HCT116 (cell line): ENCODE data around the gene MGA. TPM values are rescaled to one million over a fixed set of nuclear protein-coding genes. Genes with fewer than 3 reads are reported as not detected.

Experiments
- ATAC-seq: fragments of 200-7000 bp; cut with Tn5 transposase; 2 replicates; pipeline ENCODE4 v1.9.1; 2020; ENCODE audit warnings: mild to moderate bottlenecking, moderate library complexity
- BruUV-seq: library from RNA; stranded (reverse); fragments of 400-500 nt; replicated peaks from 2 replicates; lab custom pipeline; 2021; lab: Mats Ljungman, UMichigan
- CTCF ChIA-PET: fragments of 300-600 bp; sonication (Branson Sonifier 250); formaldehyde crosslinking; loops from one replicate; lab custom pipeline; 2021; ENCODE audit warnings: antibody characterized with exemption; lab: Charles Lee
- POLR2A ChIA-PET: fragments of 300-600, 350-600 bp; sonication (Branson Sonifier 250); formaldehyde crosslinking; loops from one replicate; lab custom pipeline; 2021; ENCODE audit warnings: antibody characterized with exemption; lab: Charles Lee
- RAD21 ChIA-PET, 2 experiments: fragments of 300-600 bp; sonication (Branson Sonifier 250); formaldehyde crosslinking; loops; one replicate each; lab custom pipeline; 2023; ENCODE audit warnings: low total read pairs in 2 of 2; ENCODE audit not compliant: uncharacterized antibody in 2 of 2, unreplicated experiment in 2 of 2, low non-redundant PET in 1 of 2; lab: Charles Lee
- DNase-seq: peaks from one replicate; pipeline ENCODE4 v3.0.0-alpha.2; 2010; ENCODE audit warnings: low read depth, low spot score
- H2AFZ ChIP-seq: fragments of 200-600 bp; shearing (Covaris generic), sonication (generic); 2 replicates; pipeline ENCODE4 v1.6.1; 2017; ENCODE audit warnings: low read depth, mixed run types, mixed read lengths, antibody characterized with exemption, low read length; ENCODE audit not compliant: poor library complexity, severe bottlenecking
- H3K27ac ChIP-seq: 2 replicates; pipeline ENCODE4 v1.5.1; 2012; ENCODE audit warnings: low read depth, low read length
- H3K27me3 ChIP-seq: fragments of 200-600 bp; sonication (generic); 2 replicates; pipeline ENCODE4 v1.6.1; 2016; ENCODE audit warnings: mixed run types, low read length, mixed read lengths; ENCODE audit not compliant: insufficient read depth
- H3K36me3 ChIP-seq, 2 experiments: fragments of 200-500 bp in 1 of 2; fragments of 200-600 bp in 1 of 2; sonication (Bioruptor generic) in 1 of 2; sonication (generic) in 1 of 2; 2 replicates each; pipeline versions ENCODE4 v1.5.1 to v1.6.1; 2014 to 2016; ENCODE audit warnings: low read length in 2 of 2, inconsistent platforms in 1 of 2, mixed read lengths in 1 of 2, mixed run types in 1 of 2; ENCODE audit not compliant: insufficient read depth in 2 of 2, control insufficient read depth in 1 of 2
- H3K4me1 ChIP-seq, 2 experiments: fragments of 200-600 bp in 1 of 2; sonication (generic) in 1 of 2; 2 replicates each; pipeline versions ENCODE4 v1.5.1 to v1.6.1; 2012 to 2017; ENCODE audit warnings: low read length in 2 of 2, inconsistent platforms in 1 of 2, mild to moderate bottlenecking in 1 of 2, mixed read lengths in 1 of 2, mixed run types in 1 of 2, moderate library complexity in 1 of 2; ENCODE audit not compliant: insufficient read depth in 2 of 2, control insufficient read depth in 1 of 2
- H3K4me2 ChIP-seq: fragments of 200-600 bp; sonication (generic); 2 replicates; pipeline ENCODE4 v1.6.1; 2017; ENCODE audit warnings: mixed run types, low read length, mixed read lengths
- H3K4me3 ChIP-seq, 2 experiments: fragments of 200-600 bp in 1 of 2; sonication (generic) in 1 of 2; replicated peaks in 1 of 2; 2 replicates each; pipeline ENCODE4 v1.5.1; 2011 to 2016; ENCODE audit warnings: low read length in 2 of 2, control low read depth in 1 of 2, low read depth in 1 of 2, mild to moderate bottlenecking in 1 of 2, mixed read lengths in 1 of 2, mixed run types in 1 of 2
- H3K79me2 ChIP-seq: fragments of 200-600 bp; sonication (generic); 2 replicates; pipeline ENCODE4 v1.6.1; 2017; ENCODE audit warnings: mild to moderate bottlenecking, mixed run types, low read length, moderate library complexity, mixed read lengths; ENCODE audit not compliant: insufficient read depth
- H3K9ac ChIP-seq: fragments of 200-600 bp; sonication (generic); 2 replicates; pipeline ENCODE4 v1.6.1; 2016; ENCODE audit warnings: low read length, mixed read lengths
- H3K9me2 ChIP-seq: fragments of 200-600 bp; sonication (generic), shearing (Covaris generic); 2 replicates; pipeline ENCODE4 v1.6.1; 2017; ENCODE audit warnings: mixed run types, mild to moderate bottlenecking, moderate library complexity; ENCODE audit not compliant: insufficient read depth
- H3K9me3 ChIP-seq, 2 experiments: fragments of 200-500 bp in 1 of 2; fragments of 200-600 bp in 1 of 2; sonication (Bioruptor generic) in 1 of 2; sonication (generic) in 1 of 2; 2 replicates each; pipeline ENCODE4 v1.6.1; 2014 to 2017; ENCODE audit warnings: low read length in 2 of 2, mixed read lengths in 2 of 2, inconsistent platforms in 1 of 2, low read depth in 1 of 2, mild to moderate bottlenecking in 1 of 2, mixed run types in 1 of 2, moderate library complexity in 1 of 2; ENCODE audit not compliant: control insufficient read depth in 1 of 2, insufficient read depth in 1 of 2
- H4K20me1 ChIP-seq: fragments of 200-600 bp; sonication (generic), shearing (Covaris generic); 2 replicates; pipeline ENCODE4 v1.6.1; 2017; ENCODE audit warnings: mixed run types, mild to moderate bottlenecking, moderate library complexity; ENCODE audit not compliant: insufficient read depth
- CBX3 ChIP-seq: IDR thresholded peaks from 2 replicates; pipeline ENCODE4 v1.6.1; 2012; ENCODE audit warnings: low read depth
- CEBPB ChIP-seq: IDR thresholded peaks from 2 replicates; pipeline ENCODE4 v1.6.1; 2012; ENCODE audit warnings: low read depth
- CTCF ChIP-seq, 3 experiments: fragments of 200-600 bp in 1 of 3; sonication (generic) in 1 of 3; IDR thresholded peaks in 2 of 3; conservative IDR thresholded peaks in 1 of 3; 2 replicates each; pipeline ENCODE4 v1.5.1; 2012 to 2017; ENCODE audit warnings: low read depth in 2 of 3, low read length in 2 of 3, antibody characterized with exemption in 1 of 3, borderline replicate concordance in 1 of 3, control low read depth in 1 of 3, mild to moderate bottlenecking in 1 of 3, mixed read lengths in 1 of 3, mixed run types in 1 of 3, moderate library complexity in 1 of 3; ENCODE audit not compliant: insufficient read depth in 1 of 3
- EGR1 ChIP-seq: IDR thresholded peaks from 2 replicates; pipeline ENCODE4 v1.6.1; 2012; ENCODE audit warnings: low read depth
- ELF1 ChIP-seq: IDR thresholded peaks from 2 replicates; pipeline ENCODE4 v1.6.1; 2012; ENCODE audit warnings: low read depth, borderline replicate concordance
- EZH2phosphoT487 ChIP-seq: fragments of 200-600 bp; IDR thresholded peaks from 2 replicates; pipeline ENCODE4 v1.6.1; 2018; ENCODE audit warnings: antibody characterized with exemption, borderline replicate concordance
- FOSL1 ChIP-seq: IDR thresholded peaks from 2 replicates; pipeline ENCODE4 v1.6.1; 2012; ENCODE audit warnings: low read depth
- POLR2AphosphoS5 ChIP-seq: IDR thresholded peaks from 2 replicates; pipeline ENCODE4 v1.6.1; 2011; ENCODE audit warnings: mild to moderate bottlenecking, low read depth, low read length, moderate library complexity
- RAD21 ChIP-seq: IDR thresholded peaks from 2 replicates; pipeline ENCODE4 v1.6.1; 2012; ENCODE audit warnings: low read depth, mild to moderate bottlenecking
- SP1 ChIP-seq: IDR thresholded peaks from 2 replicates; pipeline ENCODE4 v1.6.1; 2012; ENCODE audit warnings: low read depth
- SRF ChIP-seq: IDR thresholded peaks from 2 replicates; pipeline ENCODE4 v1.6.1; 2012; ENCODE audit warnings: low read depth
- YY1 ChIP-seq: IDR thresholded peaks from 2 replicates; pipeline ENCODE4 v1.6.1; 2011; ENCODE audit warnings: low read length, low read depth, moderate library complexity, mild to moderate bottlenecking; ENCODE audit not compliant: insufficient replicate concordance; ENCODE audit errors: extremely low read depth
- ZBTB33 ChIP-seq: IDR thresholded peaks from 2 replicates; pipeline ENCODE4 v1.6.1; 2011; ENCODE audit warnings: mild to moderate bottlenecking, low read length, moderate library complexity; ENCODE audit not compliant: insufficient replicate concordance; ENCODE audit errors: extremely low read depth
- intact Hi-C: fragments of 100-400 bp; cut with micrococcal nuclease; formaldehyde crosslinking; loops from 2 replicates; pipeline ENCODE4 v1.10.0; 2022
- total RNA-seq: library from RNA; stranded (reverse); gene quantifications from one replicate; pipeline ENCODE4 v1.2.1, GENCODE V29; 2021; ENCODE audit not compliant: unreplicated experiment
- TF ChIP-seq, protein P1 (sequence below): IDR thresholded peaks from 2 replicates; pipeline ENCODE4 v1.6.1; 2012

Gene MGA
- total RNA-seq, 1 experiment from 2014 or later: 28.9 TPM

GRCh38 chr15:41650806-41651205, 9.4 kb upstream of the MGA start:
- CTCF ChIA-PET: no interaction called here
- DNase-seq (no peak), ATAC-seq (no peak)
- H3K4me3 ChIP-seq: no peak overlapping the region
- no peaks in the 10 kb centered on the region for H3K27me3 ChIP-seq
- no peak overlapping the region for H3K4me2 ChIP-seq
- H3K79me2 ChIP-seq: no peaks in the 10 kb centered on the region
- H3K9me3 ChIP-seq: no peaks in the 10 kb centered on the region
- H3K4me1 ChIP-seq: 0 out of 4 replicates have a peak, but pooled peaks cover 0 to 4% of the 10 kb centered on the region in 2 experiments
- no TSS peak for BruUV-seq
- POLR2A ChIA-PET: no interaction called here
- intact Hi-C loops: no loop called here
- TF ChIP-seq CBX3: peak; percentile 45; the same call in 1 of the 2 replicates
- no peak for TF ChIP-seq EZH2phosphoT487
- no peaks in the 10 kb centered on the region for H4K20me1 ChIP-seq
- H3K27ac ChIP-seq: no peak overlapping the region
- no peaks in the 10 kb centered on the region for H3K9me2 ChIP-seq
- no peaks in the 10 kb centered on the region for H3K36me3 ChIP-seq
- H3K9ac ChIP-seq: no peak overlapping the region
- H2AFZ ChIP-seq: no peak overlapping the region
- RAD21 ChIA-PET: no interaction called here

GRCh38 chr15:41651373-41651772, 8.8 kb upstream of the MGA start:
- no TSS peak for BruUV-seq
- Histone ChIP-seq H3K27me3 (no peaks in the 10 kb centered on the region), H3K9ac (no peak overlapping the region), H3K36me3 (no peaks in the 10 kb centered on the region), H3K4me3 (no peak overlapping the region), H3K9me2 (no peaks in the 10 kb centered on the region), H3K4me2 (no peak overlapping the region), H2AFZ (no peak overlapping the region), H3K4me1 (0 out of 4 replicates have a peak, but pooled peaks cover 0 to 4% of the 10 kb centered on the region in 2 experiments), H3K79me2 (no peaks in the 10 kb centered on the region), H3K27ac (no peak overlapping the region), H3K9me3 (no peaks in the 10 kb centered on the region), H4K20me1 (no peaks in the 10 kb centered on the region)
- TF ChIP-seq FOSL1 (no peak), CTCF (IDR thresholded peaks at IDR 0.05 in 2 of 3, conservative IDR thresholded peaks at IDR 0.05 in 1 of 3; ENCODE audit: borderline replicate concordance in 1 of 3, insufficient read depth in 1 of 3, low read depth in 2 of 3, low read length in 2 of 3) (no peak), RAD21 (no peak), YY1 (no peak), ZBTB33 (no peak), POLR2AphosphoS5 (no peak), CEBPB (no peak), ELF1 (no peak), EZH2phosphoT487 (no peak), SRF (no peak), EGR1 (no peak), SP1 (no peak)
- TF ChIP-seq, protein P1, sequence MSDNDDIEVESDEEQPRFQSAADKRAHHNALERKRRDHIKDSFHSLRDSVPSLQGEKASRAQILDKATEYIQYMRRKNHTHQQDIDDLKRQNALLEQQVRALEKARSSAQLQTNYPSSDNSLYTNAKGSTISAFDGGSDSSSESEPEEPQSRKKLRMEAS: no peak
- ChIA-PET POLR2A (no interaction called here), CTCF (no interaction called here), RAD21 (no interaction called here)
- ATAC-seq: no peak
- intact Hi-C loops: no loop called here
- DNase-seq: no peak
